ENCODE measurements around the gene NRIP1. TPM values are rescaled to one million over a fixed set of nuclear protein-coding genes. Genes with fewer than 3 reads are reported as not detected.

NRIP1 gene
- total RNA-seq, 1 experiment from 2014 or later: 10.3 TPM

GRCh38 chr21:15001113-15001512 is 63.7 kb downstream of the NRIP1 start:
- Mint-ChIP-seq H3K4me3 (no peak overlapping the region), H3K27ac (no peak overlapping the region), H3K4me1 (peaks cover 55% of the 10 kb centered on the region), H3K9me3 (no peaks in the 10 kb centered on the region), H3K36me3 (no peaks in the 10 kb centered on the region), H3K27me3 (ENCODE audit: low read depth) (peaks cover 21% of the 10 kb centered on the region)
- ATAC-seq (no peak), DNase-seq (ENCODE audit: low spot score) (no peak)
- POLR2A ChIA-PET: no interaction called here
- CTCF ChIA-PET: no interaction called here
- TF ChIP-seq RELA (CRISPR knock-in tag; IDR thresholded peaks at IDR 0.05; ENCODE audit: borderline replicate concordance) (no peak), ESRRA (CRISPR knock-in tag; IDR thresholded peaks at IDR 0.05; ENCODE audit: borderline replicate concordance) (no peak), TEAD1 (CRISPR knock-in tag; IDR thresholded peaks at IDR 0.05) (no peak), ATF2 (CRISPR knock-in tag; IDR thresholded peaks at IDR 0.05; ENCODE audit: borderline replicate concordance, low read depth) (no peak), ATF1 (CRISPR knock-in tag; IDR thresholded peaks at IDR 0.05) (no peak), SOX15 (CRISPR knock-in tag; IDR thresholded peaks at IDR 0.05) (no peak), GRHL2 (CRISPR knock-in tag; IDR thresholded peaks at IDR 0.05; ENCODE audit: insufficient replicate concordance, severe bottlenecking) (no peak), TCF7 (CRISPR knock-in tag; IDR thresholded peaks at IDR 0.05; ENCODE audit: low read depth) (no peak), ETV6 (CRISPR knock-in tag; IDR thresholded peaks at IDR 0.05) (no peak), ZNF416 (CRISPR knock-in tag; IDR thresholded peaks at IDR 0.05) (no peak), ZNF317 (CRISPR knock-in tag; IDR thresholded peaks at IDR 0.05; ENCODE audit: borderline replicate concordance, low read depth) (no peak), ELF4 (CRISPR knock-in tag; IDR thresholded peaks at IDR 0.05; ENCODE audit: low read depth) (no peak), GABPB1 (CRISPR knock-in tag; IDR thresholded peaks at IDR 0.05) (no peak)
- TF ChIP-seq, protein P1, sequence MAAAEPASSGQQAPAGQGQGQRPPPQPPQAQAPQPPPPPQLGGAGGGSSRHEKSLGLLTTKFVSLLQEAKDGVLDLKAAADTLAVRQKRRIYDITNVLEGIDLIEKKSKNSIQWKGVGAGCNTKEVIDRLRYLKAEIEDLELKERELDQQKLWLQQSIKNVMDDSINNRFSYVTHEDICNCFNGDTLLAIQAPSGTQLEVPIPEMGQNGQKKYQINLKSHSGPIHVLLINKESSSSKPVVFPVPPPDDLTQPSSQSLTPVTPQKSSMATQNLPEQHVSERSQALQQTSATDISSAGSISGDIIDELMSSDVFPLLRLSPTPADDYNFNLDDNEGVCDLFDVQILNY (CRISPR knock-in tag; IDR thresholded peaks at IDR 0.05): no peak
- TF ChIP-seq, protein P2, sequence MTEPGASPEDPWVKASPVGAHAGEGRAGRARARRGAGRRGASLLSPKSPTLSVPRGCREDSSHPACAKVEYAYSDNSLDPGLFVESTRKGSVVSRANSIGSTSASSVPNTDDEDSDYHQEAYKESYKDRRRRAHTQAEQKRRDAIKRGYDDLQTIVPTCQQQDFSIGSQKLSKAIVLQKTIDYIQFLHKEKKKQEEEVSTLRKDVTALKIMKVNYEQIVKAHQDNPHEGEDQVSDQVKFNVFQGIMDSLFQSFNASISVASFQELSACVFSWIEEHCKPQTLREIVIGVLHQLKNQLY (CRISPR knock-in tag; IDR thresholded peaks at IDR 0.05): no peak
- TF ChIP-seq, protein P3, sequence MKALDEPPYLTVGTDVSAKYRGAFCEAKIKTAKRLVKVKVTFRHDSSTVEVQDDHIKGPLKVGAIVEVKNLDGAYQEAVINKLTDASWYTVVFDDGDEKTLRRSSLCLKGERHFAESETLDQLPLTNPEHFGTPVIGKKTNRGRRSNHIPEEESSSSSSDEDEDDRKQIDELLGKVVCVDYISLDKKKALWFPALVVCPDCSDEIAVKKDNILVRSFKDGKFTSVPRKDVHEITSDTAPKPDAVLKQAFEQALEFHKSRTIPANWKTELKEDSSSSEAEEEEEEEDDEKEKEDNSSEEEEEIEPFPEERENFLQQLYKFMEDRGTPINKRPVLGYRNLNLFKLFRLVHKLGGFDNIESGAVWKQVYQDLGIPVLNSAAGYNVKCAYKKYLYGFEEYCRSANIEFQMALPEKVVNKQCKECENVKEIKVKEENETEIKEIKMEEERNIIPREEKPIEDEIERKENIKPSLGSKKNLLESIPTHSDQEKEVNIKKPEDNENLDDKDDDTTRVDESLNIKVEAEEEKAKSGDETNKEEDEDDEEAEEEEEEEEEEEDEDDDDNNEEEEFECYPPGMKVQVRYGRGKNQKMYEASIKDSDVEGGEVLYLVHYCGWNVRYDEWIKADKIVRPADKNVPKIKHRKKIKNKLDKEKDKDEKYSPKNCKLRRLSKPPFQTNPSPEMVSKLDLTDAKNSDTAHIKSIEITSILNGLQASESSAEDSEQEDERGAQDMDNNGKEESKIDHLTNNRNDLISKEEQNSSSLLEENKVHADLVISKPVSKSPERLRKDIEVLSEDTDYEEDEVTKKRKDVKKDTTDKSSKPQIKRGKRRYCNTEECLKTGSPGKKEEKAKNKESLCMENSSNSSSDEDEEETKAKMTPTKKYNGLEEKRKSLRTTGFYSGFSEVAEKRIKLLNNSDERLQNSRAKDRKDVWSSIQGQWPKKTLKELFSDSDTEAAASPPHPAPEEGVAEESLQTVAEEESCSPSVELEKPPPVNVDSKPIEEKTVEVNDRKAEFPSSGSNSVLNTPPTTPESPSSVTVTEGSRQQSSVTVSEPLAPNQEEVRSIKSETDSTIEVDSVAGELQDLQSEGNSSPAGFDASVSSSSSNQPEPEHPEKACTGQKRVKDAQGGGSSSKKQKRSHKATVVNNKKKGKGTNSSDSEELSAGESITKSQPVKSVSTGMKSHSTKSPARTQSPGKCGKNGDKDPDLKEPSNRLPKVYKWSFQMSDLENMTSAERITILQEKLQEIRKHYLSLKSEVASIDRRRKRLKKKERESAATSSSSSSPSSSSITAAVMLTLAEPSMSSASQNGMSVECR (CRISPR knock-in tag; IDR thresholded peaks at IDR 0.05; ENCODE audit: borderline replicate concordance): no peak

DNA sequence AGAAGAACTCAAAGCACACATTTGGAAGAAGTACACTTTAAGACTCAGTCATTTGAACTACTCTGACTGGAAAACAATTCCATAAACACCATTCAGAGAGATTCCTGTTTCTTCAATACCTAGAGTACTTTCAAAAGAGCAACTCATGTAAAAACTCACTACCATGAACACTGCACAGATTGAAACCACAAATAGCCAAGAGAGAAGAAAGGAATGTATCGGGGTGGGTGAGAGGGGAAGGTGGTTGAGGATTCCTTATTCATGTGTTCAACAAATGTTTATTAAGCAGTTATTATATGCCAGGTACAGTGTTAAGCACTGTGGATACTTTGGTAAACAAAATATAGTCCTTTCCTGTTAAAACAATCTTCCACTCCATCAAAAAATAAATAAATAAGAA is 64.7 kb downstream of the NRIP1 start:
- TF ChIP-seq NR3C1 (CRISPR knock-in tag; conservative IDR thresholded peaks at IDR 0.05; ENCODE audit: low read depth) (no peak), ERG (CRISPR knock-in tag; IDR thresholded peaks at IDR 0.05) (no peak)
- TF ChIP-seq, protein P2 (CRISPR knock-in tag; IDR thresholded peaks at IDR 0.05): no peak
- Mint-ChIP-seq H3K4me1 (peaks cover 51% of the 10 kb centered on the region), H3K9me3 (no peaks in the 10 kb centered on the region), H3K4me3 (no peak overlapping the region), H3K27me3 (ENCODE audit: low read depth) (peaks cover 20% of the 10 kb centered on the region), H3K27ac (no peak overlapping the region), H3K36me3 (no peaks in the 10 kb centered on the region)
- CTCF ChIA-PET: no interaction called here
- DNase-seq (ENCODE audit: low spot score) (no peak), ATAC-seq (no peak)
- POLR2A ChIA-PET: no interaction called here
